Measurements from ENCODE around the gene YRDC.

The YRDC gene

DNA sequence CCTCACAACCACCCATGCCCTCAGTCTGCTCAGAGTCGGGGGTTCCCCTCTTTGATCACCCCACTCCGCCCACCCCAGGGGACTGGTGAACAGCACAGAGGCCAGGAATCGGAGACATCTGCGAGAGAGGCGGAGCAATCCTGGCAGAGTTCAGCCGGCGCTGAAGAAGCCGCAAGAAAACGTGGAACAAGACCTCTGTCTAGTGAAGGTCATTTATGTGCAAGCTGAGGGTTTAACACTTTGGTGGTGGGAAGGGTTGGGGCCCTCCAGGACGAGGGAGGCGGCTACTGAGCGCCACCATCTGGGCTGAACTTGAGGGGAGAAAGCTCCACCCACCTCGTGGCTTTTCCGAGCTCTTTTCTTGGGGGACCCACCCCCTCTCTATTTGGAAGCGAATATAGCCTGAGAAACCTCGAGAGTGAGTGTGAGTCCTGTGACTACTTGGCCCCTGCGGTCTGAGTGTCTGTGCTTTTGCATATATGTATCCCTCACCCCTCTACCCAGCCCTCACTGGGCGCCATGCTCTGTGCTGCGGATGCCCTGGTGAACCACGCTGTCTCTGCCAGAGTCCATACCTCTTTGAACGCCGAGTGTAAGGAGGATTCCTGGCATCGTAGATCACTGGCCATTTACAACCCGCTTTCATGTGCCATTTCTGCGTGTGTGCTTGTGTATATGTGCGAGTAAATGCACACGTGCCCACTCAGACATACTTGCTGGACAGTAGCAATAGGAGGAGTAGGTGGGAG, 41.9 kb downstream of the YRDC start:
- DNase-seq, result no peak

GRCh38 chr1:37764888-37765441, 43.0 kb downstream of the YRDC start, which contains the start of gene EPHA10:
Gene EPHA10 (minus strand): TSS chr1:37765120. CDS start chr1:37765066, 54 bp downstream.
- DNase-seq, result no peak

- DNase-seq, result peak; percentile 80
Measured at GRCh38 chr1:37764414-37764825, 43.6 kb downstream of the YRDC start.

GRCh38 chr1:37763791-37764413, 44.1 kb downstream of the YRDC start:
- DNase-seq, result no peak

DNA sequence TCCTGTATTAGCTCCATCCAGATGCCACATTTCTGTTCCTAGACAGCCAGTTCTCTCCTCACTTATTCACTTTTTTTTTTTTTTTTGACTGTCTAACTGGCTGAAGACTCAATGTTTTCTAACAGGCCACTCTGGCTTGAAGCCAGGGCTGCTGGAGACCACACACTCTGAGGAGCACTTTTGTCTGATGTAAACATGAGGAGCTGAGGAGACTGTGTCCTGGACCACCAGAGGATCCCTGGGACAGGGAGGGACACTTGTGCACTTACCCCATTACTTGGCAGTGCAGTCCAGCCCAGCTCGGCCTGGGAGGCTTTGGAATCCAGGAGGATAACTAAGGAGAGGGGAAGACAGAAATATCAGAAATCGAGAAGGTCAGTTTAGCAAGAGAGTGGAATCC, 45.5 kb downstream of the YRDC start:
- no peak for DNase-seq

GRCh38 chr1:37761416-37762095, 46.5 kb downstream of the YRDC start:
- no peak for DNase-seq

- no peak for DNase-seq
Measured at GRCh38 chr1:37759451-37759850, 48.6 kb downstream of the YRDC start.

GRCh38 chr1:37755951-37756560, 52.0 kb downstream of the YRDC start:
- DNase-seq, result no peak

- no peak for DNase-seq
Measured at GRCh38 chr1:37755290-37755689, 52.7 kb downstream of the YRDC start.

DNA sequence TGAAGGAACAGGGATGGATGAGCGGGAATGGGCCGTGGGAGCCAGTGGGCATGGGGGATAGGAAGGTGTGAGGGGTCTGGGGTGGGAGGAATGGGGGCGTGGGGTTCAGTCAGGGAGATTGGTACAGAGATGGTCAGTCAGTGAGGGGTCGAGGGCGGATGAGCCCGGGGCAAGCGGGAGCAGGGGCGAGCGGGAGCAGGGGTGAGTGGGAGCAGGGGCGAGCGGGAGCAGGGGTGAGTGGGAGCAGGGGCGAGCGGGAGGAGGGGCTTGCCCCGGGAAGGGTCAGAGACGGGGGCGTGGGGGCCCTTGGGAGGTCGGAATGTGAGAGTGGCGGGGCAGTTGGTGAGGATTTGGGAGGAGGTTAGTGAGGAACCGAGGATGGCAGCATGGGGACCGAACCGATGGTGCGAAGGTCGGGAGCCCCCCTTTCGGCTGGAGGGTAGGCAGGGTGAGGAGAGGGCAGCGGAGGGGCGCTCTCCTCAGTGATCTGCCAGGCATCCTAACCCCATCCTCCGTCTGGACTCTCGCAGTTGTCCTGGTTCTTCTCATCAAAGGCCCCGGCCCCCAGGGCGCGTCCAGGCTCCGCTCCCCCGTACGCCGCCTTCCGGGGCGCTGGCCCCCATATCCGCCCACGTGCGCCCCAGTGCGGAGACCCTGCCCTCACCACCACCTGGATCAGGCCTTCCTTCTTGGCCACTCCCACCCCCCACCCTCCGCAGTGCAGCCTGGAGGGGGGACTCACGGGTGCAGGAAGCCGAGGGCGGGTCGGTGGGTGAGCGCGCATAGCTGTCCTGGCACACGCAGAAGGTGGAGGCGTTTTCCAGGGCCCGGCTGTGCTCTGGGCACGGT, 54.3 kb downstream of the YRDC start:
- no peak for DNase-seq

All from right forelimb (tissue), 1 donor.